GM19238 (cell line): ENCODE measurements around the gene ANO6.
A peak's percentile ranks its signal among the peaks of the same experiment; 100 is the strongest.
"Not testable (repeated sequence)": the region's sequence is repeated elsewhere in the genome, so short reads cannot be mapped to it uniquely, and the experiment has no call there.

Experiments
- DNase-seq: peaks from one replicate; pipeline ENCODE4 v3.0.0; 2011; ENCODE audit warnings: low spot score; ENCODE audit not compliant: insufficient read length

The ANO6 gene

GRCh38 chr12:45343269-45344051 is 127.6 kb downstream of the ANO6 start:
- no peak for DNase-seq

- no peak for DNase-seq
Measured at GRCh38 chr12:45348311-45348710, 132.4 kb downstream of the ANO6 start.

GRCh38 chr12:45348986-45349385 is 133.1 kb downstream of the ANO6 start:
- no peak for DNase-seq

GRCh38 chr12:45349916-45350315 is 134.0 kb downstream of the ANO6 start:
- no peak for DNase-seq

- DNase-seq = no peak
Measured at GRCh38 chr12:45350861-45351260, 135.0 kb downstream of the ANO6 start.

- DNase-seq = no peak
Measured at GRCh38 chr12:45351921-45352670, 136.2 kb downstream of the ANO6 start.

GRCh38 chr12:45353944-45354343 is 138.0 kb downstream of the ANO6 start:
- DNase-seq = no peak

GRCh38 chr12:45354399-45354798 is 138.5 kb downstream of the ANO6 start:
- DNase-seq = peak; percentile 3

- no peak for DNase-seq
Measured at GRCh38 chr12:45355730-45356129, 139.8 kb downstream of the ANO6 start.

- no peak for DNase-seq
Measured at GRCh38 chr12:45356822-45357538, 141.1 kb downstream of the ANO6 start.

- no peak for DNase-seq
Measured at GRCh38 chr12:45357539-45358417, 141.9 kb downstream of the ANO6 start.

GRCh38 chr12:45362291-45362690 is 146.4 kb downstream of the ANO6 start:
- no peak for DNase-seq

- no peak for DNase-seq
Measured at GRCh38 chr12:45363903-45364302, 148.0 kb downstream of the ANO6 start.

GRCh38 chr12:45368841-45369489 is 153.1 kb downstream of the ANO6 start:
- DNase-seq = no peak

- no peak for DNase-seq
Measured at GRCh38 chr12:45377815-45378214, 161.9 kb downstream of the ANO6 start.

- no peak for DNase-seq
Measured at GRCh38 chr12:45379261-45379660, 163.4 kb downstream of the ANO6 start.

- DNase-seq = no peak
Measured at GRCh38 chr12:45381351-45381750, 165.5 kb downstream of the ANO6 start.

- DNase-seq = no peak
Measured at GRCh38 chr12:45388545-45388944, 172.7 kb downstream of the ANO6 start.

- DNase-seq = no peak
Measured at GRCh38 chr12:45389426-45389825, 173.5 kb downstream of the ANO6 start.

GRCh38 chr12:45397499-45397898 is 181.6 kb downstream of the ANO6 start:
- not testable (repeated sequence) for DNase-seq

- DNase-seq = no peak
Measured at GRCh38 chr12:45398552-45398951, 182.7 kb downstream of the ANO6 start.
